ENCODE data around the gene TAF11L9.
"Not testable (repeated sequence)": the region's sequence is repeated elsewhere in the genome, so short reads cannot be mapped to it uniquely, and the experiment has no call there.

GRCh38 chr5:17597728-17598127, 3.5 kb upstream of the TAF11L9 start, which contains the start of gene TAF11L10:
- TF ChIP-seq EZH2phosphoT487 (IDR thresholded peaks at IDR 0.05; ENCODE audit: low read depth, severe bottlenecking, unreplicated experiment); CTCF (IDR thresholded peaks at IDR 0.05; ENCODE audit: poor library complexity): not testable (repeated sequence)
